ENCODE results near the gene RGS3.

Gene RGS3

GRCh38 chr9:113514061-113514460 lies 50.5 kb downstream of the RGS3 start:
- no peak for DNase-seq

- no peak for DNase-seq
These were observed 51.2 kb downstream of the RGS3 start for GRCh38 chr9:113514748-113515147.

GRCh38 chr9:113515862-113516261 lies 52.3 kb downstream of the RGS3 start:
- DNase-seq: no peak

- DNase-seq: no peak
These were observed 53.5 kb downstream of the RGS3 start for GRCh38 chr9:113516840-113517577.

- DNase-seq: no peak
These were observed 56.0 kb downstream of the RGS3 start for GRCh38 chr9:113519426-113520108.

- no peak for DNase-seq
These were observed 56.6 kb downstream of the RGS3 start for GRCh38 chr9:113520109-113520642.

GRCh38 chr9:113521693-113522255 lies 58.2 kb downstream of the RGS3 start:
- DNase-seq: no peak

GRCh38 chr9:113522419-113522818 lies 58.9 kb downstream of the RGS3 start:
- no peak for DNase-seq

- DNase-seq: no peak
These were observed 59.3 kb downstream of the RGS3 start for GRCh38 chr9:113522858-113523257.

GRCh38 chr9:113523421-113524141 lies 60.1 kb downstream of the RGS3 start:
- peak; percentile 42 for DNase-seq

GRCh38 chr9:113524468-113524867 lies 60.9 kb downstream of the RGS3 start:
- DNase-seq: no peak

GRCh38 chr9:113525205-113525604 lies 61.7 kb downstream of the RGS3 start:
- no peak for DNase-seq

GRCh38 chr9:113525831-113526230 lies 62.3 kb downstream of the RGS3 start:
- no peak for DNase-seq

- DNase-seq: no peak
These were observed 62.8 kb downstream of the RGS3 start for GRCh38 chr9:113526231-113526746.

GRCh38 chr9:113526841-113527240 lies 63.3 kb downstream of the RGS3 start:
- no peak for DNase-seq

GRCh38 chr9:113528088-113528487 lies 64.6 kb downstream of the RGS3 start:
- DNase-seq: no peak

- no peak for DNase-seq
These were observed 65.3 kb downstream of the RGS3 start for GRCh38 chr9:113528811-113529210.

- DNase-seq: no peak
These were observed 65.9 kb downstream of the RGS3 start for GRCh38 chr9:113529336-113530009.

GRCh38 chr9:113530022-113530635 lies 66.6 kb downstream of the RGS3 start:
- DNase-seq: no peak

- DNase-seq: no peak
These were observed 67.4 kb downstream of the RGS3 start for GRCh38 chr9:113530942-113531341.

- no peak for DNase-seq
These were observed 68.6 kb downstream of the RGS3 start for GRCh38 chr9:113531919-113532808.
